SK-N-SH treated with all-trans-retinoic acid at 6 μM for 48 hours (cell line): ENCODE results near the gene SPEM1.

Experiments
- ATAC-seq: fragments of 200-7000 bp; cut with Tn5 transposase; 3 replicates; pipeline ENCODE4 v1.9.1; 2020; ENCODE audit warnings: mild to moderate bottlenecking, moderate library complexity
- BACH2 ChIP-seq: fragments of 250-450 bp; sonication (Bioruptor Pico); IDR thresholded peaks from 2 replicates; pipeline ENCODE4 v1.9.0; 2021; ENCODE audit warnings: mild to moderate bottlenecking, borderline replicate concordance
- CREB5 ChIP-seq: fragments of 250-450 bp; sonication (Bioruptor Pico); IDR thresholded peaks from 2 replicates; pipeline ENCODE4 v1.5.1; 2020; ENCODE audit warnings: low read depth, mild to moderate bottlenecking, moderate library complexity
- CSDC2 ChIP-seq: fragments of 250-450 bp; sonication (Bioruptor Pico); IDR thresholded peaks from 2 replicates; pipeline ENCODE4 v1.5.0; 2020; ENCODE audit warnings: mild to moderate bottlenecking, moderate library complexity
- CSRNP3 ChIP-seq: fragments of 250-450 bp; sonication (Bioruptor Pico); IDR thresholded peaks from 2 replicates; pipeline ENCODE4 v1.5.1; 2021; ENCODE audit warnings: mild to moderate bottlenecking, moderate library complexity
- ESRRG ChIP-seq: fragments of 250-450 bp; sonication (Bioruptor Pico); IDR thresholded peaks from 2 replicates; pipeline ENCODE4 v1.6.1; 2021; ENCODE audit warnings: mild to moderate bottlenecking
- GLIS3 ChIP-seq: fragments of 250-450 bp; sonication (Bioruptor Pico); IDR thresholded peaks from 2 replicates; pipeline ENCODE4 v1.5.0; 2020; ENCODE audit warnings: mild to moderate bottlenecking, moderate library complexity
- ISL1 ChIP-seq: fragments of 250-450 bp; sonication (Bioruptor Pico); IDR thresholded peaks from 2 replicates; pipeline ENCODE4 v2.1.2; 2022; ENCODE audit warnings: mild to moderate bottlenecking, moderate library complexity
- OSR1 ChIP-seq: fragments of 250-450 bp; sonication (Bioruptor Pico); IDR thresholded peaks from 2 replicates; pipeline ENCODE4 v1.8.0; 2022; ENCODE audit warnings: moderate library complexity, mild to moderate bottlenecking, inconsistent platforms
- PATZ1 ChIP-seq: fragments of 250-450 bp; sonication (Bioruptor Pico); IDR thresholded peaks from 2 replicates; pipeline ENCODE4 v1.8.0; 2020; ENCODE audit warnings: mild to moderate bottlenecking, moderate library complexity, borderline replicate concordance
- POU6F1 ChIP-seq: fragments of 250-450 bp; sonication (Bioruptor Pico); IDR thresholded peaks from 2 replicates; pipeline ENCODE4 v1.8.0; 2021; ENCODE audit warnings: low read depth, mild to moderate bottlenecking, moderate library complexity, borderline replicate concordance
- PPARA ChIP-seq: fragments of 250-450 bp; sonication (Bioruptor Pico); IDR thresholded peaks from 2 replicates; pipeline ENCODE4 v1.5.0; 2020; ENCODE audit warnings: mild to moderate bottlenecking, borderline replicate concordance
- RARB ChIP-seq: fragments of 250-450 bp; sonication (Bioruptor Pico); IDR thresholded peaks from 2 replicates; pipeline ENCODE4 v1.8.0; 2021; ENCODE audit warnings: mild to moderate bottlenecking, moderate library complexity
- SNAI2 ChIP-seq: fragments of 250-450 bp; sonication (Bioruptor Pico); IDR thresholded peaks from 2 replicates; pipeline ENCODE4 v1.5.0; 2020; ENCODE audit warnings: mild to moderate bottlenecking, moderate library complexity
- TCF4 ChIP-seq: fragments of 250-450 bp; sonication (Bioruptor Pico); IDR thresholded peaks from 2 replicates; pipeline ENCODE4 v1.8.0; 2021; ENCODE audit warnings: mild to moderate bottlenecking, moderate library complexity, borderline replicate concordance
- TSHZ2 ChIP-seq: fragments of 250-450 bp; sonication (Bioruptor Pico); IDR thresholded peaks from 2 replicates; pipeline ENCODE4 v1.5.0; 2020; ENCODE audit warnings: mild to moderate bottlenecking, moderate library complexity
- ZNF565 ChIP-seq: fragments of 450-650 bp; formaldehyde crosslinking; conservative IDR thresholded peaks from 2 replicates; pipeline ENCODE4 v1.5.0; 2020; ENCODE audit warnings: low read depth, mild to moderate bottlenecking, moderate library complexity
- ZNF70 ChIP-seq: fragments of 450-650 bp; formaldehyde crosslinking; IDR thresholded peaks from 2 replicates; pipeline ENCODE4 v1.5.0; 2020; ENCODE audit warnings: mild to moderate bottlenecking, moderate library complexity
- ZNF8 ChIP-seq: fragments of 450-650 bp; formaldehyde crosslinking; IDR thresholded peaks from 2 replicates; pipeline ENCODE4 v1.5.0; 2020; ENCODE audit warnings: mild to moderate bottlenecking, moderate library complexity

SPEM1 gene

GRCh38 chr17:7435676-7436555, 15.8 kb downstream of the SPEM1 start:
- no peak for TF ChIP-seq ISL1
- TF ChIP-seq PPARA (CRISPR knock-in tag), result no peak
- no peak for TF ChIP-seq GLIS3 (CRISPR knock-in tag)
- no peak for TF ChIP-seq CSDC2 (CRISPR knock-in tag)
- TF ChIP-seq CREB5, result no peak
- TF ChIP-seq RARB (CRISPR knock-in tag), result no peak
- no peak for TF ChIP-seq ZNF8
- no peak for TF ChIP-seq ZNF565 (CRISPR knock-in tag)
- no peak for TF ChIP-seq TCF4 (CRISPR knock-in tag)
- no peak for TF ChIP-seq ZNF70 (CRISPR knock-in tag)
- no peak for TF ChIP-seq PATZ1
- no peak for TF ChIP-seq CSRNP3 (CRISPR knock-in tag)
- TF ChIP-seq OSR1, result no peak
- no peak for TF ChIP-seq BACH2 (CRISPR knock-in tag)
- TF ChIP-seq TSHZ2 (CRISPR knock-in tag), result no peak
- TF ChIP-seq POU6F1 (CRISPR knock-in tag), result no peak
- no peak for TF ChIP-seq SNAI2
- no peak for TF ChIP-seq ESRRG (CRISPR knock-in tag)
- ATAC-seq, result peak; percentile 34

GRCh38 chr17:7436556-7437368, 16.6 kb downstream of the SPEM1 start:
- TF ChIP-seq TSHZ2 (CRISPR knock-in tag) (no peak), ZNF70 (CRISPR knock-in tag) (no peak)
- peak; percentile 44 for ATAC-seq
